Gastroesophageal sphincter (tissue), 3 donors: ENCODE measurements around the gene TMC1.

Experiments used
- EP300 ChIP-seq: sonication (generic); formaldehyde crosslinking; IDR thresholded peaks from one replicate; pipeline ENCODE4 v1.6.1; 2017; ENCODE audit warnings: antibody characterized with exemption, mild to moderate bottlenecking
- TF ChIP-seq, protein P1 (sequence below), 4 experiments: fragments of 200-600 bp in 2 of 4; fragments of 450-650 bp in 2 of 4; sonication (generic) in 1 of 4; IDR thresholded peaks; one replicate each; pipeline ENCODE4 v1.5.1; 2017 to 2019; ENCODE audit warnings: antibody characterized with exemption in 4 of 4, mild to moderate bottlenecking in 2 of 4, moderate library complexity in 2 of 4

DNA sequence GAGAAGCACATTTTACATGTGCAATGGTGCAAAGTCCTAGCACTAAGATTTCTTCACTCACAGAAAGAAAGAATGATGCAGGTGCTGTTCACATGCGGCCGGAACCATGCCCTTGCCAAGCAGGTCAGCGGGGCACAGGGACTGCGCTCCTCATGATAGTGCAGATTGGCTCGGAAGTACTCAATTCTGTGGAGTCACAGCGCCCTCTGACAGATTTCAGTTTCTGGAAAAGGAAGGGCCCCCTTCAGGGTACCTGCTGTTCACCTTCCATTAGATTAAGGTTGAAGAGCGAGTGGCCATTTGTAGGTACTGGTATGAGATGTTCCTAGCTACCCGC lies 75.7 kb downstream of the TMC1 start:
- TF ChIP-seq EP300: no peak
- TF ChIP-seq, protein P1, sequence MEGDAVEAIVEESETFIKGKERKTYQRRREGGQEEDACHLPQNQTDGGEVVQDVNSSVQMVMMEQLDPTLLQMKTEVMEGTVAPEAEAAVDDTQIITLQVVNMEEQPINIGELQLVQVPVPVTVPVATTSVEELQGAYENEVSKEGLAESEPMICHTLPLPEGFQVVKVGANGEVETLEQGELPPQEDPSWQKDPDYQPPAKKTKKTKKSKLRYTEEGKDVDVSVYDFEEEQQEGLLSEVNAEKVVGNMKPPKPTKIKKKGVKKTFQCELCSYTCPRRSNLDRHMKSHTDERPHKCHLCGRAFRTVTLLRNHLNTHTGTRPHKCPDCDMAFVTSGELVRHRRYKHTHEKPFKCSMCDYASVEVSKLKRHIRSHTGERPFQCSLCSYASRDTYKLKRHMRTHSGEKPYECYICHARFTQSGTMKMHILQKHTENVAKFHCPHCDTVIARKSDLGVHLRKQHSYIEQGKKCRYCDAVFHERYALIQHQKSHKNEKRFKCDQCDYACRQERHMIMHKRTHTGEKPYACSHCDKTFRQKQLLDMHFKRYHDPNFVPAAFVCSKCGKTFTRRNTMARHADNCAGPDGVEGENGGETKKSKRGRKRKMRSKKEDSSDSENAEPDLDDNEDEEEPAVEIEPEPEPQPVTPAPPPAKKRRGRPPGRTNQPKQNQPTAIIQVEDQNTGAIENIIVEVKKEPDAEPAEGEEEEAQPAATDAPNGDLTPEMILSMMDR (IDR thresholded peaks at IDR 0.05): no peak
